HG03378 (cell line): ENCODE measurements around the gene AUTS2.

Experiments
- ATAC-seq: cut with Tn5 transposase; IDR thresholded peaks from one replicate; pipeline ENCODE4 v1.9.1; 2021; ENCODE audit warnings: mild to moderate bottlenecking, moderate library complexity; ENCODE audit not compliant: unreplicated experiment

AUTS2 gene

GRCh38 chr7:70421319-70421718, 823.0 kb downstream of the AUTS2 start:
- ATAC-seq = no peak

- ATAC-seq = no peak
Measured at GRCh38 chr7:70426249-70426880, 828.1 kb downstream of the AUTS2 start.

- no peak for ATAC-seq
Measured at GRCh38 chr7:70432567-70433001, 834.3 kb downstream of the AUTS2 start.

- ATAC-seq = no peak
Measured at GRCh38 chr7:70434376-70434775, 836.1 kb downstream of the AUTS2 start.

- ATAC-seq = no peak
Measured at GRCh38 chr7:70434821-70435220, 836.5 kb downstream of the AUTS2 start.

GRCh38 chr7:70435634-70436033, 837.4 kb downstream of the AUTS2 start:
- ATAC-seq = no peak

GRCh38 chr7:70436790-70437350, 838.6 kb downstream of the AUTS2 start:
- no peak for ATAC-seq

- ATAC-seq = no peak
Measured at GRCh38 chr7:70439651-70440050, 841.4 kb downstream of the AUTS2 start.

- no peak for ATAC-seq
Measured at GRCh38 chr7:70446448-70447143, 848.3 kb downstream of the AUTS2 start.

GRCh38 chr7:70448312-70448906, 850.1 kb downstream of the AUTS2 start:
- ATAC-seq = no peak

GRCh38 chr7:70450731-70451130, 852.5 kb downstream of the AUTS2 start:
- ATAC-seq = no peak

GRCh38 chr7:70455925-70456324, 857.6 kb downstream of the AUTS2 start:
- ATAC-seq = no peak

- ATAC-seq = no peak
Measured at GRCh38 chr7:70456719-70457118, 858.4 kb downstream of the AUTS2 start.

GRCh38 chr7:70457482-70457881, 859.2 kb downstream of the AUTS2 start:
- ATAC-seq = no peak

GRCh38 chr7:70457883-70458680, 859.8 kb downstream of the AUTS2 start:
- no peak for ATAC-seq

GRCh38 chr7:70458745-70459144, 860.5 kb downstream of the AUTS2 start:
- ATAC-seq = no peak

- ATAC-seq = no peak
Measured at GRCh38 chr7:70459546-70459945, 861.3 kb downstream of the AUTS2 start.

- no peak for ATAC-seq
Measured at GRCh38 chr7:70460071-70460470, 861.8 kb downstream of the AUTS2 start.

- no peak for ATAC-seq
Measured at GRCh38 chr7:70460562-70460961, 862.3 kb downstream of the AUTS2 start.

- no peak for ATAC-seq
Measured at GRCh38 chr7:70463352-70463938, 865.2 kb downstream of the AUTS2 start.
